ENCODE data around the gene LRRC7.

Gene LRRC7

GRCh38 chr1:70079546-70079945 lies 511.8 kb downstream of the LRRC7 start:
- Mint-ChIP-seq H3K4me1 (ENCODE audit: low read depth in 2 of 2) (peaks cover 0 to 1% of the 10 kb centered on the region in 2 donors), H3K27ac (no peak overlapping the region), H3K4me3 (no peak overlapping the region), H3K9me3 (peaks cover 0 to 13% of the 10 kb centered on the region in 2 donors), H3K27me3 (no peaks in the 10 kb centered on the region), H3K36me3 (ENCODE audit: insufficient read depth) (peaks cover 3% of the 10 kb centered on the region)
- DNase-seq (no peak), ATAC-seq (replicated peaks) (no peak)

- DNase-seq (no peak), ATAC-seq (replicated peaks) (no peak)
- Mint-ChIP-seq H3K4me3 (no peak overlapping the region), H3K27ac (no peak overlapping the region), H3K27me3 (no peaks in the 10 kb centered on the region), H3K9me3 (peaks cover 0 to 14% of the 10 kb centered on the region in 2 donors), H3K36me3 (ENCODE audit: insufficient read depth) (no peaks in the 10 kb centered on the region), H3K4me1 (ENCODE audit: low read depth in 2 of 2) (peaks cover 0 to 1% of the 10 kb centered on the region in 2 donors)
Observed at GRCh38 chr1:70083519-70083918, 515.8 kb downstream of the LRRC7 start.

- Mint-ChIP-seq H3K36me3 (ENCODE audit: insufficient read depth) (no peaks in the 10 kb centered on the region), H3K9me3 (peaks cover 0 to 14% of the 10 kb centered on the region in 2 donors), H3K4me3 (no peak overlapping the region), H3K27me3 (peaks cover 0 to 5% of the 10 kb centered on the region in 2 donors), H3K4me1 (ENCODE audit: low read depth in 2 of 2) (peaks cover 0 to 1% of the 10 kb centered on the region in 2 donors), H3K27ac (no peak overlapping the region)
- ATAC-seq (replicated peaks) (no peak), DNase-seq (no peak)
Observed at GRCh38 chr1:70084314-70084915, 516.7 kb downstream of the LRRC7 start.

GRCh38 chr1:70085521-70085920 lies 517.8 kb downstream of the LRRC7 start:
- Mint-ChIP-seq H3K4me3 (no peak overlapping the region), H3K27ac (no peak overlapping the region), H3K4me1 (ENCODE audit: low read depth in 2 of 2) (peaks cover 0 to 1% of the 10 kb centered on the region in 2 donors), H3K9me3 (peaks cover 0 to 14% of the 10 kb centered on the region in 2 donors), H3K36me3 (ENCODE audit: insufficient read depth) (no peaks in the 10 kb centered on the region), H3K27me3 (peaks cover 0 to 5% of the 10 kb centered on the region in 2 donors)
- DNase-seq (no peak), ATAC-seq (replicated peaks) (no peak)

- Mint-ChIP-seq H3K27me3 (peaks cover 0 to 5% of the 10 kb centered on the region in 2 donors), H3K36me3 (ENCODE audit: insufficient read depth) (no peaks in the 10 kb centered on the region), H3K27ac (no peak overlapping the region), H3K4me1 (ENCODE audit: low read depth in 2 of 2) (peaks cover 0 to 1% of the 10 kb centered on the region in 2 donors), H3K4me3 (no peak overlapping the region), H3K9me3 (peaks cover 0 to 14% of the 10 kb centered on the region in 2 donors)
- DNase-seq (no peak), ATAC-seq (replicated peaks) (no peak)
Observed at GRCh38 chr1:70086897-70087296, 519.2 kb downstream of the LRRC7 start.

- peaks cover 0 to 5% of the 10 kb centered on the region in 2 donors for H3K27me3 Mint-ChIP-seq
- no peak for ATAC-seq (replicated peaks)
- H3K9me3 Mint-ChIP-seq: no peaks in the 10 kb centered on the region
- H3K36me3 Mint-ChIP-seq (ENCODE audit: insufficient read depth): no peaks in the 10 kb centered on the region
- no peak overlapping the region for H3K4me3 Mint-ChIP-seq
- no peak overlapping the region for H3K27ac Mint-ChIP-seq
- no peak for DNase-seq
- no peaks in the 10 kb centered on the region for H3K4me1 Mint-ChIP-seq (ENCODE audit: low read depth in 2 of 2)
Observed at GRCh38 chr1:70090141-70090540, 522.4 kb downstream of the LRRC7 start.

GRCh38 chr1:70090875-70091274 lies 523.2 kb downstream of the LRRC7 start:
- no peak for DNase-seq
- ATAC-seq (replicated peaks): no peak
- no peak overlapping the region for H3K27ac Mint-ChIP-seq
- H3K9me3 Mint-ChIP-seq: no peaks in the 10 kb centered on the region
- peaks cover 0 to 5% of the 10 kb centered on the region in 2 donors for H3K27me3 Mint-ChIP-seq
- no peak overlapping the region for H3K4me3 Mint-ChIP-seq
- no peaks in the 10 kb centered on the region for H3K4me1 Mint-ChIP-seq (ENCODE audit: low read depth in 2 of 2)
- no peaks in the 10 kb centered on the region for H3K36me3 Mint-ChIP-seq (ENCODE audit: insufficient read depth)

GRCh38 chr1:70091811-70092210 lies 524.1 kb downstream of the LRRC7 start:
- ATAC-seq (replicated peaks) (no peak), DNase-seq (no peak)
- Mint-ChIP-seq H3K4me1 (ENCODE audit: low read depth in 2 of 2) (no peaks in the 10 kb centered on the region), H3K27ac (no peak overlapping the region), H3K9me3 (no peaks in the 10 kb centered on the region), H3K36me3 (ENCODE audit: insufficient read depth) (no peaks in the 10 kb centered on the region), H3K4me3 (no peak overlapping the region), H3K27me3 (peaks cover 0 to 5% of the 10 kb centered on the region in 2 donors)

- H3K4me1 Mint-ChIP-seq (ENCODE audit: low read depth in 2 of 2): no peaks in the 10 kb centered on the region
- H3K27ac Mint-ChIP-seq: no peak overlapping the region
- DNase-seq: no peak
- H3K27me3 Mint-ChIP-seq: peaks cover 0 to 5% of the 10 kb centered on the region in 2 donors
- H3K4me3 Mint-ChIP-seq: no peak overlapping the region
- H3K36me3 Mint-ChIP-seq (ENCODE audit: insufficient read depth): no peaks in the 10 kb centered on the region
- ATAC-seq (replicated peaks): no peak
- no peaks in the 10 kb centered on the region for H3K9me3 Mint-ChIP-seq
Observed at GRCh38 chr1:70092526-70092925, 524.8 kb downstream of the LRRC7 start.

GRCh38 chr1:70093250-70093975 lies 525.7 kb downstream of the LRRC7 start:
- Mint-ChIP-seq H3K4me3 (no peak overlapping the region), H3K27me3 (peaks cover 0 to 5% of the 10 kb centered on the region in 2 donors), H3K9me3 (no peaks in the 10 kb centered on the region), H3K36me3 (ENCODE audit: insufficient read depth) (no peaks in the 10 kb centered on the region), H3K4me1 (ENCODE audit: low read depth in 2 of 2) (no peaks in the 10 kb centered on the region), H3K27ac (no peak overlapping the region)
- no peak for ATAC-seq (replicated peaks)
- no peak for DNase-seq

- H3K4me3 Mint-ChIP-seq: no peak overlapping the region
- no peaks in the 10 kb centered on the region for H3K9me3 Mint-ChIP-seq
- H3K36me3 Mint-ChIP-seq (ENCODE audit: insufficient read depth): no peaks in the 10 kb centered on the region
- no peak for ATAC-seq (replicated peaks)
- DNase-seq: no peak
- H3K27me3 Mint-ChIP-seq: no peaks in the 10 kb centered on the region
- H3K27ac Mint-ChIP-seq: no peak overlapping the region
- H3K4me1 Mint-ChIP-seq (ENCODE audit: low read depth in 2 of 2): no peaks in the 10 kb centered on the region
Observed at GRCh38 chr1:70101231-70101630, 533.5 kb downstream of the LRRC7 start.

- no peaks in the 10 kb centered on the region for H3K27me3 Mint-ChIP-seq
- H3K4me3 Mint-ChIP-seq: no peak overlapping the region
- ATAC-seq (replicated peaks) (no peak), DNase-seq (no peak)
- H3K4me1 Mint-ChIP-seq (ENCODE audit: low read depth in 2 of 2): no peaks in the 10 kb centered on the region
- no peaks in the 10 kb centered on the region for H3K36me3 Mint-ChIP-seq (ENCODE audit: insufficient read depth)
- H3K27ac Mint-ChIP-seq: no peak overlapping the region
- no peaks in the 10 kb centered on the region for H3K9me3 Mint-ChIP-seq
Observed at GRCh38 chr1:70101774-70102173, 534.1 kb downstream of the LRRC7 start.

GRCh38 chr1:70103770-70104169 lies 536.0 kb downstream of the LRRC7 start:
- H3K4me1 Mint-ChIP-seq (ENCODE audit: low read depth in 2 of 2): no peaks in the 10 kb centered on the region
- H3K9me3 Mint-ChIP-seq: no peaks in the 10 kb centered on the region
- DNase-seq: no peak
- no peaks in the 10 kb centered on the region for H3K36me3 Mint-ChIP-seq (ENCODE audit: insufficient read depth)
- no peaks in the 10 kb centered on the region for H3K27me3 Mint-ChIP-seq
- H3K4me3 Mint-ChIP-seq: no peak overlapping the region
- H3K27ac Mint-ChIP-seq: no peak overlapping the region
- ATAC-seq (replicated peaks): no peak

- DNase-seq: no peak
- Mint-ChIP-seq H3K4me3 (no peak overlapping the region), H3K27me3 (peaks cover 9 to 10% of the 10 kb centered on the region in 2 donors), H3K9me3 (no peaks in the 10 kb centered on the region), H3K36me3 (ENCODE audit: insufficient read depth) (no peaks in the 10 kb centered on the region), H3K4me1 (ENCODE audit: low read depth in 2 of 2) (no peaks in the 10 kb centered on the region), H3K27ac (no peak overlapping the region)
- no peak for ATAC-seq (replicated peaks)
Observed at GRCh38 chr1:70109241-70109640, 541.5 kb downstream of the LRRC7 start.
